KMS-11 (cell line): ENCODE data around the gene HCRTR1.

Experiments used
- H2AFZ ChIP-seq: fragments of 200-600 bp; sonication (generic); 2 replicates; pipeline ENCODE4 v1.6.1; 2016; ENCODE audit warnings: antibody characterized with exemption, mixed run types, low read depth
- H3K27ac ChIP-seq: fragments of 200-600 bp; sonication (generic); 2 replicates; pipeline ENCODE4 v1.6.1; 2016; ENCODE audit warnings: mild to moderate bottlenecking, mixed run types
- H3K27me3 ChIP-seq: fragments of 200-600 bp; sonication (generic); 2 replicates; pipeline ENCODE4 v1.6.1; 2017; ENCODE audit warnings: mild to moderate bottlenecking, low read depth, mixed run types, moderate library complexity; ENCODE audit not compliant: insufficient read depth
- H3K36me3 ChIP-seq: fragments of 200-600 bp; sonication (generic); 2 replicates; pipeline ENCODE4 v1.6.1; 2017; ENCODE audit warnings: mild to moderate bottlenecking, mixed run types; ENCODE audit not compliant: insufficient read depth
- H3K4me1 ChIP-seq: fragments of 200-600 bp; sonication (generic); 2 replicates; pipeline ENCODE4 v1.6.1; 2016; ENCODE audit warnings: mild to moderate bottlenecking, low read depth, mixed run types; ENCODE audit not compliant: poor library complexity, severe bottlenecking
- H3K4me2 ChIP-seq: fragments of 200-600 bp; sonication (generic); 2 replicates; pipeline ENCODE4 v1.7.0; 2016; ENCODE audit warnings: mild to moderate bottlenecking, mixed run types
- H3K4me3 ChIP-seq: fragments of 200-600 bp; sonication (generic); IDR thresholded peaks from 2 replicates; pipeline ENCODE4 v1.6.1; 2017; ENCODE audit warnings: low read depth, low read length, mixed read lengths; ENCODE audit not compliant: insufficient read depth
- H3K79me2 ChIP-seq: fragments of 200-600 bp; sonication (generic); 2 replicates; pipeline ENCODE4 v1.6.1; 2016; ENCODE audit warnings: low read depth, mixed run types; ENCODE audit not compliant: insufficient read depth
- H3K9ac ChIP-seq: fragments of 200-600 bp; sonication (generic); 2 replicates; pipeline ENCODE4 v1.6.1; 2016; ENCODE audit warnings: mild to moderate bottlenecking, mixed run types
- H4K20me1 ChIP-seq: fragments of 200-600 bp; sonication (generic); 2 replicates; pipeline ENCODE4 v1.6.1; 2016; ENCODE audit warnings: mild to moderate bottlenecking, mixed run types; ENCODE audit not compliant: insufficient read depth
- TF ChIP-seq, protein P1 (sequence below): fragments of 200-600 bp; sonication (generic); conservative IDR thresholded peaks from 2 replicates; pipeline ENCODE4 v1.6.1; 2017; ENCODE audit warnings: low read depth, mild to moderate bottlenecking, antibody characterized with exemption, low read length, moderate library complexity, mixed read lengths

The HCRTR1 gene

DNA sequence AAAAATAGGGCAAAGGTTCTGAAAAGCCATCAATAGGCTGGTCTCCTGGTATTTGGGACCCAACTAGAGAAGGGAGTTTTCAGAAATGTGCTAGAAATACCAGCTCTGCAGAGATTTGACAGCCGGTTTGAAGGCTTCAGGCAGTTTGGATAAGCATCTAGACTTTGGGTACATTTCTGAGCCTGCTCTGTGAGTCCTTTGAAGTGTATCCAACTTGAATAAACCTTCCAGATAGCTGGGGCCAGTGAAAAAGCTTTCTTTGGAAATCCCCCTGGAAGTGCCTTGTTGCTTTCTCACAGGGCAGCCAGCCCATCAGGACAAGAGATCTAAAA is 33.6 kb downstream of the HCRTR1 start:
- Histone ChIP-seq H4K20me1 (no peaks in the 10 kb centered on the region), H3K36me3 (no peaks in the 10 kb centered on the region), H3K4me1 (no peaks in the 10 kb centered on the region), H2AFZ (no peak overlapping the region), H3K4me3 (no peak overlapping the region), H3K79me2 (no peaks in the 10 kb centered on the region), H3K27me3 (peaks cover 4% of the 10 kb centered on the region; the same call in 1 of the 2 replicates), H3K9ac (no peak overlapping the region), H3K27ac (no peak overlapping the region), H3K4me2 (no peak overlapping the region)
- TF ChIP-seq, protein P1, sequence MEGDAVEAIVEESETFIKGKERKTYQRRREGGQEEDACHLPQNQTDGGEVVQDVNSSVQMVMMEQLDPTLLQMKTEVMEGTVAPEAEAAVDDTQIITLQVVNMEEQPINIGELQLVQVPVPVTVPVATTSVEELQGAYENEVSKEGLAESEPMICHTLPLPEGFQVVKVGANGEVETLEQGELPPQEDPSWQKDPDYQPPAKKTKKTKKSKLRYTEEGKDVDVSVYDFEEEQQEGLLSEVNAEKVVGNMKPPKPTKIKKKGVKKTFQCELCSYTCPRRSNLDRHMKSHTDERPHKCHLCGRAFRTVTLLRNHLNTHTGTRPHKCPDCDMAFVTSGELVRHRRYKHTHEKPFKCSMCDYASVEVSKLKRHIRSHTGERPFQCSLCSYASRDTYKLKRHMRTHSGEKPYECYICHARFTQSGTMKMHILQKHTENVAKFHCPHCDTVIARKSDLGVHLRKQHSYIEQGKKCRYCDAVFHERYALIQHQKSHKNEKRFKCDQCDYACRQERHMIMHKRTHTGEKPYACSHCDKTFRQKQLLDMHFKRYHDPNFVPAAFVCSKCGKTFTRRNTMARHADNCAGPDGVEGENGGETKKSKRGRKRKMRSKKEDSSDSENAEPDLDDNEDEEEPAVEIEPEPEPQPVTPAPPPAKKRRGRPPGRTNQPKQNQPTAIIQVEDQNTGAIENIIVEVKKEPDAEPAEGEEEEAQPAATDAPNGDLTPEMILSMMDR = no peak

- Histone ChIP-seq H3K27me3 (peaks cover 4% of the 10 kb centered on the region; the same call in 1 of the 2 replicates), H2AFZ (no peak overlapping the region), H3K4me1 (no peaks in the 10 kb centered on the region), H3K9ac (no peak overlapping the region), H3K79me2 (no peaks in the 10 kb centered on the region), H3K27ac (no peak overlapping the region), H4K20me1 (no peaks in the 10 kb centered on the region), H3K4me2 (no peak overlapping the region), H3K36me3 (no peaks in the 10 kb centered on the region), H3K4me3 (no peak overlapping the region)
- TF ChIP-seq, protein P1 = no peak
Observed at GRCh38 chr1:31651766-31652165, 34.3 kb downstream of the HCRTR1 start.

DNA sequence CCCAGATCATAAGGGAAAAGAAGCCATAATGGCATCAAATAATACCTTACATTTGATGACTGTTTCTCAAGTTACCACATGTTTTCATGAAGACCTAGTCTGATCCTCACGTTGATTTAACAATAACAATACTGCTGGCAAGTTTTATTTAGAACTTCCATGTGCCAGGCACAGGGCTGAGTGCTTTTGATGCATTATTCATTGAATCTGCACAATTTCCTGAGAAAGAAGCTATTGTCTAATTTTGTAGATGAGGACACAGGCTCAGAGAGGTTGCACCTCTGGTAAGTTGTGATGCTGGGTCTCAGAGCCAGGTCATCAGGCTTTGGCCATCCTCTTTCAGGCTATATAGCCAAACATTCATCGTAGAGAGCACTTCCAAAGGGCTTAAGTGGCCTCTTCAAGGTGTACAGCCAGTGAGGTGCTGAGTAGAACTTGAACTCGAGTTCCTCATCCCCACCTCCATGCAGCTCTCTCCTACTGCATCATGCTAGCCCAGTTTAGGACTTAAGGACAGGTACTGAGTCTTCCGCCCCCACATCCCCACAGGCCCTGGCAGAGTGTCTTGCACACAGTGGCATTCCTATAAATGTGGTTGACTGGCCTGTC is 35.5 kb downstream of the HCRTR1 start:
- H3K4me3 ChIP-seq = no peak overlapping the region

DNA sequence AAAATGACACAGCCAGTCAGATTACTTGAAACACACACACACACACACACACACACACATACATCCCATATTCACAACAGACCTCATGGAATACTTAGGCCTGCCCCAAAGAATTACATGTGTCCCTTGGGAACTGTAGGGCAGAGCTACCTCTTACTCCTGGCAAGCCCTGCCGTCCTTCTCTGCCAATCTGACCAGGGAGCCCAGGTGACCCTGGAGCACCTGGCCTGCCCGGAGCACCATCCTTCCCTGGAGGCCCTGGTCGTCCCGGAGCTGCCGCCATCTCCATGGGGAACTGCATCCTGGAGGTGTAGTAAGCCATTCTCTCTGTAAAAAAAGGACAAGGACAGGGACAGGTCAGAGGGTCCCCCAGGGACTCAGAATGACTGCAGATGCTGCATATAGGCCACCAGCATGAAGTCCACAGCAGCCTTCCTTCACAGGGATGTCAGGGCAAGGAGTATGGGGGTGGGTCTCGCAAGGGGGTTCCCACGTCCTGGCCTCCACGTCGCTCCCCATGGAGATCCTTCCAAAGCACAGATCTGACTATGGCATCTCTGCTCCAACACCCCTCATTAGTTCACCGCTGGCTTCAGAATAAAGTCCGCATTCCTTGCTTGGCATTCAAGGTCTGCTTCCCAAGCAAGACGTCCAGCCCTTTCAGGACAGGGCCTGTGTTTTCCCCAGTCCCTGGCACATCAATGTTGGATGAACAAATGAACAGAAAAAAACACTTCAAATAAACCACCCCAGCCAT is 36.4 kb downstream of the HCRTR1 start:
- no peak overlapping the region for H3K4me3 ChIP-seq
- H3K27me3 ChIP-seq = peaks cover 4% of the 10 kb centered on the region; the same call in 1 of the 2 replicates
- no peaks in the 10 kb centered on the region for H3K36me3 ChIP-seq
- no peak overlapping the region for H2AFZ ChIP-seq
- TF ChIP-seq, protein P1 = no peak
- H4K20me1 ChIP-seq = no peaks in the 10 kb centered on the region
- H3K79me2 ChIP-seq = no peaks in the 10 kb centered on the region
- no peak overlapping the region for H3K9ac ChIP-seq
- no peak overlapping the region for H3K4me2 ChIP-seq
- H3K27ac ChIP-seq = no peak overlapping the region
- H3K4me1 ChIP-seq = no peaks in the 10 kb centered on the region

More for the DNA sequence above, 35.5 kb downstream of the HCRTR1 start:
- Histone ChIP-seq H2AFZ (no peak overlapping the region), H3K9ac (no peak overlapping the region), H4K20me1 (no peaks in the 10 kb centered on the region), H3K79me2 (no peaks in the 10 kb centered on the region), H3K4me1 (no peaks in the 10 kb centered on the region), H3K36me3 (no peaks in the 10 kb centered on the region), H3K27me3 (peaks cover 4% of the 10 kb centered on the region; the same call in 1 of the 2 replicates), H3K27ac (no peak overlapping the region), H3K4me2 (no peak overlapping the region)
- TF ChIP-seq, protein P1 = no peak
